ENCODE results near the gene SLCO2B1. TPM values are rescaled to one million over a fixed set of nuclear protein-coding genes. Genes with fewer than 3 reads are reported as not detected.

SLCO2B1 gene
- total RNA-seq, 1 experiment from 2014 or later: 277 TPM

DNA sequence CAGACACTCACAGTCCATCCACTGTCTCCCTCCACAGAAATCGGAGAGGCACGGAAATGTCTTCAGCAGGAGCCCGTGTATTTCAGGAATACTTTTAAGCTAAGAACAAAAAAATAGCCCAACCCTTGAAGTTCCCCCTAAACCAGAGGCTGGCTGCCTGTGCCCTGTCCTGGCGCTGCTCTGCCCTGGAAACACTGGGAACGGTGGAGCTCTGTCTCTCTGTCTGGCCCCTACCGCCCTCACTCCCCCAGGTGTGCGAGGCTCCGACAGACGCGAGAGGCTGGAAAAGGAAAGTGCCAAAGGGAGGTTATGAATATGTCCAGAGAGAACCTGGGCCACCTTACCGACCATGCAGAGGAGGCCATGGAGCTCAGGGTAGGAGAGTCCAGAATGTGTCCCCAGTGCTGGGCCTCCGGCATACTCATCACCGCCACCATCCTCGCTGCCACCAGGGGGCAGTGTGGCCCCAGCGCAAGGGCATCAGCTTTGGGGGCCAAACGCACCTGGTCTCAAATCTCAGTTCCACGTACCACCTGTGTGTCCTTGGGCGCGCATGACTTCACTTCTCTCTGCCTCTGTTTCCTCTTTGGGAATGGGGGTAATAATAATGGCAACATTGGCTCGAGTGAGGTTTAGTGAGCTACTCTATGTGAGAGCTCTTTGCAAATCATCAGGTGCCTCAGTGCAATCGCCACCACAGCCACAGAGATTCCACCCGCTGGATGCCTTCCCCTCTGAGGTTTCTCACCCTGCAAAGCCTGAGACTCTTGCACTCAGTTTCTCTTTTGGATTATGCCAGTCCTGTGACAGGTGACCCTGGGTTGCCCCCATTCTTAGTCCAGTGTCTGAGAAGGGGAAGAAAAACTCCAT is 10.4 kb upstream of the SLCO2B1 start:
- H3K36me3 ChIP-seq (ENCODE audit: control insufficient read depth, insufficient read depth, low read length): no peaks in the 10 kb centered on the region
- H3K27me3 ChIP-seq (replicated peaks; ENCODE audit: control insufficient read depth, insufficient read depth, low read length): no peaks in the 10 kb centered on the region
- Mint-ChIP-seq H3K36me3 (ENCODE audit: insufficient read depth, unreplicated experiment) (no peaks in the 10 kb centered on the region), H3K9me3 (ENCODE audit: unreplicated experiment) (peaks cover 14% of the 10 kb centered on the region), H3K27me3 (ENCODE audit: insufficient read depth, unreplicated experiment) (peaks cover 11% of the 10 kb centered on the region), H3K4me3 (ENCODE audit: unreplicated experiment) (no peak overlapping the region), H3K4me1 (ENCODE audit: low read depth, unreplicated experiment) (peaks cover 25% of the 10 kb centered on the region), H3K27ac (ENCODE audit: unreplicated experiment) (no peak overlapping the region)
- ChIA-PET POLR2A (interaction anchor here (0.6 to 1.3 kb wide), 7 partner anchors 16 to 259 kb away, joined by 3 to 11 read pairs (median 4); partner anchors contain the start of genes SPCS2 and XRRA1), CTCF (interaction anchor here (0.6 to 11.4 kb wide), 35 partner anchors 10 to 217 kb away, joined by 3 to 887 read pairs (median 7); partner anchors contain the start of genes NEU3, SLCO2B1 and TPBGL)
- intact Hi-C loops (cut with micrococcal nuclease; ENCODE audit: unreplicated experiment): loop anchor here (1.0 to 5.0 kb wide), 6 partner anchors 47 to 211 kb away; no protein-coding TSS in a partner anchor
- no peaks in the 10 kb centered on the region for H3K9me3 ChIP-seq
- peak; percentile 82 to 94 for DNase-seq
- BruUV-seq (replicated peaks): no TSS peak
- TF ChIP-seq, protein P1, sequence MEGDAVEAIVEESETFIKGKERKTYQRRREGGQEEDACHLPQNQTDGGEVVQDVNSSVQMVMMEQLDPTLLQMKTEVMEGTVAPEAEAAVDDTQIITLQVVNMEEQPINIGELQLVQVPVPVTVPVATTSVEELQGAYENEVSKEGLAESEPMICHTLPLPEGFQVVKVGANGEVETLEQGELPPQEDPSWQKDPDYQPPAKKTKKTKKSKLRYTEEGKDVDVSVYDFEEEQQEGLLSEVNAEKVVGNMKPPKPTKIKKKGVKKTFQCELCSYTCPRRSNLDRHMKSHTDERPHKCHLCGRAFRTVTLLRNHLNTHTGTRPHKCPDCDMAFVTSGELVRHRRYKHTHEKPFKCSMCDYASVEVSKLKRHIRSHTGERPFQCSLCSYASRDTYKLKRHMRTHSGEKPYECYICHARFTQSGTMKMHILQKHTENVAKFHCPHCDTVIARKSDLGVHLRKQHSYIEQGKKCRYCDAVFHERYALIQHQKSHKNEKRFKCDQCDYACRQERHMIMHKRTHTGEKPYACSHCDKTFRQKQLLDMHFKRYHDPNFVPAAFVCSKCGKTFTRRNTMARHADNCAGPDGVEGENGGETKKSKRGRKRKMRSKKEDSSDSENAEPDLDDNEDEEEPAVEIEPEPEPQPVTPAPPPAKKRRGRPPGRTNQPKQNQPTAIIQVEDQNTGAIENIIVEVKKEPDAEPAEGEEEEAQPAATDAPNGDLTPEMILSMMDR (IDR thresholded peaks at IDR 0.05; ENCODE audit: insufficient read depth in 1 of 2, low read depth in 1 of 2, low read length in 1 of 2, severe bottlenecking in 1 of 2, unreplicated experiment in 1 of 2): peak; percentile 99 to 100
- H3K4me3 ChIP-seq (ENCODE audit: low read depth, low read length): no peak overlapping the region
- peaks cover 22% of the 10 kb centered on the region for H3K4me1 ChIP-seq

DNA sequence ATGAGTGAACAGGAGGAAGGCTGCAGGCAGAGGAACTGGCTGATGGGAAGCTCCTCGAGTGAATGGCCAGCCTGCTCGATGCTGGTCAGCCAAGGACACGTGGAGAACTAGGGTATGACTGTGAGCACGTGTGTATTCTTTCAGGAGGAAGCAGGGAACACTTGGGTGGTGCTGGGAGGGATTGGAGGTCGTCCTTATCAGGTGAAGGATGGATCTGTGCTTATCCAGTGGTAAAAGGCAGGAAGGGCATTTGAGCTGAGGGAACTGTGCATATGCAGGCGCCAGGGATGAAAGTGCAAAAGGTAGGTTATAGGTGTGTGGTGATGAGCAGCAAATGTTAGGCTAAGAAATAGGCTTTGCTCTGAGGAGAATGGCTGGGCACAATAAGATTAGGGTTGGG is 9.7 kb upstream of the SLCO2B1 start:
- ChIA-PET POLR2A (interaction anchor here (0.5 to 1.3 kb wide), 4 partner anchors 15 to 192 kb away, joined by 3 to 4 read pairs (median 4); partner anchors contain the start of genes SPCS2 and XRRA1), CTCF (interaction anchor here (1.1 to 11.4 kb wide), 26 partner anchors 10 to 218 kb away, joined by 3 to 887 read pairs (median 10); partner anchors contain the start of genes NEU3, SLCO2B1 and TPBGL)
- TF ChIP-seq, protein P1 (IDR thresholded peaks at IDR 0.05; ENCODE audit: insufficient read depth in 1 of 2, low read depth in 1 of 2, low read length in 1 of 2, severe bottlenecking in 1 of 2, unreplicated experiment in 1 of 2): no peak
- Histone ChIP-seq H3K36me3 (ENCODE audit: control insufficient read depth, insufficient read depth, low read length) (no peaks in the 10 kb centered on the region), H3K9me3 (no peaks in the 10 kb centered on the region), H3K4me1 (peaks cover 28% of the 10 kb centered on the region), H3K27me3 (replicated peaks; ENCODE audit: control insufficient read depth, insufficient read depth, low read length) (no peaks in the 10 kb centered on the region), H3K4me3 (ENCODE audit: low read depth, low read length) (no peak overlapping the region)
- intact Hi-C loops (cut with micrococcal nuclease; ENCODE audit: unreplicated experiment): loop anchor here (5.0 kb wide), 1 partner anchor 46 kb away; no protein-coding TSS in a partner anchor
- peaks cover 11% of the 10 kb centered on the region for H3K27me3 Mint-ChIP-seq (ENCODE audit: insufficient read depth, unreplicated experiment)
- H3K36me3 Mint-ChIP-seq (ENCODE audit: insufficient read depth, unreplicated experiment): no peaks in the 10 kb centered on the region
- H3K4me1 Mint-ChIP-seq (ENCODE audit: low read depth, unreplicated experiment): peaks cover 31% of the 10 kb centered on the region
- peaks cover 11% of the 10 kb centered on the region for H3K9me3 Mint-ChIP-seq (ENCODE audit: unreplicated experiment)
- no peak overlapping the region for H3K4me3 Mint-ChIP-seq (ENCODE audit: unreplicated experiment)
- no peak for DNase-seq
- H3K27ac Mint-ChIP-seq (ENCODE audit: unreplicated experiment): no peak overlapping the region
- BruUV-seq (replicated peaks): no TSS peak

DNA sequence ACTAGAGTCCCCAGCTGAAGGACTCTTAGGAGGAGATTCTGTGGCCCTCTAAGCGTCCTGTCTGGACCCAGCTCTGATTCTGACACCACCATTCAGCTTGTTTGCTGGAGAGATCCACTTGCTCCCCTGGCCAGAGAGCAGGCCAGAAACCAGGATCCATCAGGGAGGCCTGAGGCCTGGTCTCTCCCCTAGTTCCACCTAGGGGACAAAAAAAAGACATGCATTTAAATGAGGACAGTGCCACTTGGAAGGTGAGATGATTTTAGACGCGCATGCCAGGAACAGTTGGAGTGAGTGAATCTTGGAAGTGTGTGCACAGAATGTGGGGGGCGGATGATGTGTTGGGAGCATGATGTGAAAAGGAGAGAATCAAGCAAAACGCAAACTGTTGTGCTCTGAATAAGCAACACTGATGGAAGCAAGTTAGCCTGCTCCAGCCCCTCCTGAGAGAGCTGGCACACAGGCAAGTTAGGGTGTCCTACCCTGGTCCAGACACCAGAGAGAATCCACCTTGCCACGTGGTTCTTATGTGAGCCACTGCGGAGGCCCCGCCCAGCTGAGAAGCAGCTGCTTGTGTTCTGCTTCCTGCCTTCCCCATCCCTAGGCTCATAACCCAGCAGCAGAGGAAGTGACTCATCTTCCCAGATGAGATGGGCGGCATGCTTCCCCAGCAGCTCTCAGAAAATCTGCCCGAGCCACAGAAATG is 8.0 kb upstream of the SLCO2B1 start:
- Histone ChIP-seq H3K27me3 (replicated peaks; ENCODE audit: control insufficient read depth, insufficient read depth, low read length) (no peaks in the 10 kb centered on the region), H3K4me3 (ENCODE audit: low read depth, low read length) (no peak overlapping the region), H3K4me1 (peaks cover 45% of the 10 kb centered on the region), H3K36me3 (ENCODE audit: control insufficient read depth, insufficient read depth, low read length) (no peaks in the 10 kb centered on the region), H3K9me3 (no peaks in the 10 kb centered on the region)
- TF ChIP-seq, protein P1 (IDR thresholded peaks at IDR 0.05; ENCODE audit: insufficient read depth in 1 of 2, low read depth in 1 of 2, low read length in 1 of 2, severe bottlenecking in 1 of 2, unreplicated experiment in 1 of 2): no peak
- BruUV-seq (replicated peaks): no TSS peak
- Mint-ChIP-seq H3K36me3 (ENCODE audit: insufficient read depth, unreplicated experiment) (peaks cover 12% of the 10 kb centered on the region), H3K9me3 (ENCODE audit: unreplicated experiment) (no peaks in the 10 kb centered on the region), H3K27ac (ENCODE audit: unreplicated experiment) (no peak overlapping the region), H3K27me3 (ENCODE audit: insufficient read depth, unreplicated experiment) (peaks cover 4% of the 10 kb centered on the region), H3K4me1 (ENCODE audit: low read depth, unreplicated experiment) (peaks cover 43% of the 10 kb centered on the region), H3K4me3 (ENCODE audit: unreplicated experiment) (no peak overlapping the region)
- ChIA-PET POLR2A (no interaction called here), CTCF (interaction anchor here (0.7 to 11.4 kb wide), 12 partner anchors 13 to 213 kb away, joined by 3 to 887 read pairs (median 10); partner anchors contain the start of gene TPBGL)
- DNase-seq: peak in 1 of 2 experiments; percentile 78
- intact Hi-C loops (cut with micrococcal nuclease; ENCODE audit: unreplicated experiment): loop anchor here (5.0 kb wide), 1 partner anchor 44 kb away; no protein-coding TSS in a partner anchor

All from Caco-2 (cell line).